GM21528 (cell line): ENCODE data around the gene MCOLN3.
"Not testable (repeated sequence)": the region's sequence is repeated elsewhere in the genome, so short reads cannot be mapped to it uniquely, and the experiment has no call there.

Experiments used
- ATAC-seq: cut with Tn5 transposase; IDR thresholded peaks from one replicate; pipeline ENCODE4 v1.9.1; 2021; ENCODE audit warnings: mild to moderate bottlenecking, moderate library complexity; ENCODE audit not compliant: unreplicated experiment, low FRiP score

MCOLN3 gene

GRCh38 chr1:85049735-85050166, 1.5 kb upstream of the MCOLN3 start:
- ATAC-seq, result no peak

GRCh38 chr1:85047472-85048295, 616 bp downstream of the MCOLN3 start:
- peak; percentile 66 for ATAC-seq

GRCh38 chr1:85047144-85047471, 1.2 kb downstream of the MCOLN3 start:
- ATAC-seq, result no peak

DNA sequence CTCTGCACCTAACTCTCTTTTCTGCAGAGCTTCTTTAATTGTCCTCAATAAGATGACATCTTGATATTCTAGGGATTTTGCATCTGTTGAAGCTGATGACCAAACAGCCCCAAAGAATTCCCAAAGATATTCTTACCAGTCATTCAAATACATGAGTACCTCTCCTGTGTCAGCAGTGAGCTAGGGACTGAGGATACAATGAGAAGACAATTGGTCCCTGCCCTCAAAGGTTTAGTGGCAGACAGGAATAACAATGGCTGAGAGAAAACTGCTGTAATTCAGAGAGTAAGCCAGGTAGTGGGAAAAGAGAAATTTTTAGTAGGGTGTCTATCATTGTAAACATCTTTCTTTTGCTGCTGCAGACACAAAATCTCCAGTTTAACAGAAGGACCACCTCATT, 5.9 kb downstream of the MCOLN3 start:
- ATAC-seq, result no peak

- ATAC-seq, result no peak
Measured at GRCh38 chr1:85041793-85042192, 6.5 kb downstream of the MCOLN3 start.

GRCh38 chr1:85033221-85033620, 15.1 kb downstream of the MCOLN3 start:
- ATAC-seq, result no peak

DNA sequence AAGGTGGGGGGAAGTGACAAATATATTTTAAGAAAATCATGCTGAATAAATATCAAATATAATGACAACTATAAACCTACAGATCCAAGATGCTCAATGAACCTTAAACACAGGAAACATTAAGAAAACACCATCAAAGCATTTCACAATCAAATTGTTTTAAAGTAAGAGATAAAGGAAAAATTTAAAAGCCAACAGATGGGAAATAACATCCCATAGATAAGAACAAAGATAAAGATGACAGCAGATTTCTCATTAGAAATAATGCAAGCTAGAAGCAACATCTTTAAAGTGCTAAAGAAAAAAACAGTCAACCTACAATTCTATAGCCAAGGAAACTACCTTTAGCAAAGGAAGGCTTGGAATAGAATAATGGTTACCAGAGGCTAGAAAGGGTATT, 17.8 kb downstream of the MCOLN3 start:
- no peak for ATAC-seq

- ATAC-seq, result no peak
Measured at GRCh38 chr1:85028151-85028550, 20.1 kb downstream of the MCOLN3 start.

GRCh38 chr1:85027242-85027983, 20.9 kb downstream of the MCOLN3 start:
- ATAC-seq, result peak; percentile 88

GRCh38 chr1:85025940-85026339, 22.4 kb downstream of the MCOLN3 start:
- ATAC-seq, result no peak

DNA sequence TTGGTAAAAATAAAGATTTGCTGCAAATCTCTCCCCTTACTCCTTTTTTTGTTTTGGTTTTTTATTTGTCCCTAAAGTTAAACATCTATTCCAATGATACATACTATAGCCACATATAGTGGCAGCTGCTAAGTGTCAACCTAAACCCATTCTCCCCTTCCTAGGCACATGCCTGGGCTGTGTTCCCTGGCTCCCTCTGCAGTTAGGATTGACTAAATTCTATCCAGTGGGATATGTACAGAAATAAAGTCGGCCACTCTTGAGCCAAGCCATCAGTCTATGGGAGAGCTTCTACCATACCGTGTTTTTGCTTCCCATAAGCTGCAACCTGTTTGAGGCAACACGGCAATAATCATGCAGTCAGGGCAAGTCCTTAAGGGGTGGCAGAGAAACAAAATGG, 23.6 kb downstream of the MCOLN3 start:
- no peak for ATAC-seq

- no peak for ATAC-seq
Measured at GRCh38 chr1:85022700-85023099, 25.6 kb downstream of the MCOLN3 start.

GRCh38 chr1:85019994-85020393, 28.3 kb downstream of the MCOLN3 start:
- no peak for ATAC-seq

- ATAC-seq, result no peak
Measured at GRCh38 chr1:85015826-85016225, 32.5 kb downstream of the MCOLN3 start.

DNA sequence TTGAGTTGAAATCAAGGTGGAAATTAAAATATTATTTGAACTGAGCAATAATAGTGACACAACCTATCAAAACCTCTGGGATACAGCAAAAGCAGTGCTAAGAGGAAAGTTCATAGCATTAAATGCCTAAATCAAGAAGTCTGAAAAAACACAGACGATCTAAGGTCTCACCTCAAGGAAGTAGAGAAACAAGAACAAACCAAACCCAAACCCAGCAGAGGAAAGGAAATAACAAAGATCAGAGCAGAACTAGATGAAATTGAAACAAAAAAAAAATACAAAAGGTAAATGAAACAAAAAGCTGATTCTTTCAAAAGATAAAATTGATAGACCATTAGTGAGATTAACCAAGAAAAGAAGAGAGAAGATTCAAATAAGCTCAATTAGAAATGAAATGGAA, 42.7 kb downstream of the MCOLN3 start:
- not testable (repeated sequence) for ATAC-seq

DNA sequence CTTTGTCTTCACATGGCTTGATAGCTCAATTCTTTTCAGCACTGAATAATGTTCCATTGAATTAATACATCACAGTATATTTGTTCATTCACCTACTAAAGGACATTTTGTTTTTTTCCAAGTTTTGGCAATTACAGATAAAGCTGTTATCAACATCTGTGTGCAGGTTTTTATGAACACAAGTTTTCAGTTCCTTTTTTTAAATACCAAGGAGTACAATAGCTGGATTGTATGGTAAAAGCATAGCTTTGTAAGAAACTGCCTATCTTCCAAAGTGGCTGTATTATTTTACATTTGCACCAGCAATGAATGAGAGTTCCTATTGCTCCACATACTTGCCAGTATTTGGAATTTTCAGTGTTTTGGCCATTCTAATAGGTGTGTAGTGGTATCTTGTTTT, 46.6 kb downstream of the MCOLN3 start:
- ATAC-seq, result no peak

- no peak for ATAC-seq
Measured at GRCh38 chr1:84998642-84999280, 49.5 kb downstream of the MCOLN3 start.

DNA sequence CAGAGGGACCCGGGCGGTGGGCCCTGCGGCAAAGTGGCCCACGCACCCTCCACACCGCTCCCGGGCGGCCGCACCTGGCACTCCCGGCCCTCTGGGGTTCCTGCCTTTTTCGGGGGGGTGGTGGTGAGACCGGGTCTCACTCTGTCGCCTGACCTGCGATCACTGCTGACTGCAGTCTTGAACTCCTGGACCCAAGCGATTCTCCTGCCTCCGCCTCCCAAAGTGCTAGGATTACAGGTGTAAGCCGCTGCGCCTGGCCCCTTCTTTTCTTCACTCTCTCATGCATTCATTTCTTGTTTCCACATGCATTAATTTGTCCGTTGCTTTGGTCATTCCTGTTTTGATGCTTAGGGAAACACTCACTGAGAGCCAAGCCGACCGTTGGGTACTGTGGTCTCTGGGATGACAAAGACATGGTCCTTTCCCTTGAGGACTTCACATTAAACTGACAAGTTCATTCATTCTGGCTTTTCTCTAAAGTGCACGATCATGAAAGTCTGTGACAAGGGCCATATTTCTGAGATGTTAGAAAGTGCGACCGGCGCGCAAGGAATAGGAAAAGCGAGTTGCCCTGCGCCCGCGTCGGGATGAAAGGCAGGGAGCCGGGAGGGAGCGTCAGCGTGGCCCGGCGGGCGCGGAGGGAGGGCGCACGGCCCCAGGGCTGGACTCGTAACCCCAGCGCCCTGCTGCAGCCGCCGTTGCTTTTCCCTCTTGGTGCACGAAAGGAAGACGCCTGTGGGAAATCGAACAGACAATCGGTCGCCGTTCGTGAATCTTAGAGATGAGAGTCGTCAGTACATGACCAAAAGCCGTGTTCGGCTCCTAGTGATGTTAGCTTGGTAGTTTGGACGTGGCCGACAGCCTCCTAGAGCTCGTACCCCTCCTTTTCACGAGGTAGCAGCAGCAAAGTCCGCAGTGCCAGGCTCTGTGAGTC, 50.4 kb downstream of the MCOLN3 start:
- peak; percentile 4 for ATAC-seq

GRCh38 chr1:84996846-84997666, 51.2 kb downstream of the MCOLN3 start, which contains the start of gene MCOLN2:
MCOLN2 (minus strand) TSS chr1:84997113; CDS start chr1:84996872, 241 bp downstream.
- peak; percentile 51 for ATAC-seq
